ENCODE results near the gene FIBP.

DNA sequence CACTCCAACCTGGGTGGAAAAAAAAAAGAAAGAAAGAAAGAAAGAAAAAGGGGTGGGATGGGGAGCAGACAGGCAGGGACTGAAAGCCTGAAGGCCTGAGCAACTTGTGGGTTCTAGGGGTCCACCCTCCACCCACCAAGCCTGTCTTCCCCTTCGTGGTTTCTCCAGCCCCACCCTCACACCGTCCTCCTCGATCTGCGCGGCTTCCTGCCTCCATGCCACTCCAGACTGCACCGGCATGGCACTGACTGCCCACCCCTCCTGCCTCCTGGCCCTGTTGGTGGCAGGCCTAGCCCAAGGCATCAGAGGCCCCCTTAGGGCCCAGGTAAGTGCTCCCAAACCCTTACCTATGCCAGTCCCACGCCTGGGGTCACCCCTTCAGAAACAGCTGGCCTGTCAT is 8.7 kb downstream of the FIBP start, which contains the start of gene CTSW:
- TF ChIP-seq ZNF274 (IDR thresholded peaks at IDR 0.05; ENCODE audit: low read depth, low read length) (no peak), YY1 (IDR thresholded peaks at IDR 0.05; ENCODE audit: insufficient read depth, insufficient read length) (no peak), SUZ12 (IDR thresholded peaks at IDR 0.05; ENCODE audit: extremely low read depth, insufficient read depth, insufficient read length) (no peak)
